ENCODE results near the gene MSMP. TPM values are rescaled to one million over a fixed set of nuclear protein-coding genes. Genes with fewer than 3 reads are reported as not detected.

MSMP gene
- total RNA-seq, 1 donor from 2014 or later: 23.2 TPM

DNA sequence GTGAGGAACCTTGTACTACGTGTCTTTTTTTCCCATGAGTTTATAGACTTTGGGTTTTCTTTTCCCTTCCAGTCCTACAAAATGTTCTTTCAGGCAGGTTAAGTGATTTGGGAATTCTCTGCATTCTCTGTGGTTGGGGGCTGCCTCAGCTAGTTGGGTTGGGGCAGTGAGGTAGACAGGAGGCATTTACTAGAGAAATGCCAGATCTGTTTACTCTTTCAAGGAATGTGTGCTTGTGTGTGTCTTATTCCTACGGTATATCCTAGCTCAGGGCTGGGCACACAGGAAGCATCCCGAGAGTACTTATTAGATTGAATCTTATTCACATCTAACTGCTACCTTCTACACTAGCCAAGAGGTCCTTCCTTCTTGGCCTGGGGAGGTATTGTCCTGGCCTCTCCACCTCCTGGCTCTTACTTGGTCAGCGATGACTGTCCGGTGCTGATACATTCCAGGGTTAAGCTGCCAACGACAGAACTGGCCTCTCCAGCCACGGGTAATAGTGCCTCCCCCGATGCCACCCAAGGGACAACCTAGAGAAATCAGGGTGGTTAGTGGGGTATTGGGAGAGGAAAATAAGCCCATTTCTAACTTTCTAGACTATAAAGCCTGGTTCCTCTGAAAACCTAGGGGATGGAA is 10.1 kb downstream of the MSMP start:
- no peak for DNase-seq (ENCODE audit: low read depth, low spot score)

- no peak for DNase-seq (ENCODE audit: low read depth, low spot score)
Observed at GRCh38 chr9:35743452-35743851, 10.6 kb downstream of the MSMP start.

DNA sequence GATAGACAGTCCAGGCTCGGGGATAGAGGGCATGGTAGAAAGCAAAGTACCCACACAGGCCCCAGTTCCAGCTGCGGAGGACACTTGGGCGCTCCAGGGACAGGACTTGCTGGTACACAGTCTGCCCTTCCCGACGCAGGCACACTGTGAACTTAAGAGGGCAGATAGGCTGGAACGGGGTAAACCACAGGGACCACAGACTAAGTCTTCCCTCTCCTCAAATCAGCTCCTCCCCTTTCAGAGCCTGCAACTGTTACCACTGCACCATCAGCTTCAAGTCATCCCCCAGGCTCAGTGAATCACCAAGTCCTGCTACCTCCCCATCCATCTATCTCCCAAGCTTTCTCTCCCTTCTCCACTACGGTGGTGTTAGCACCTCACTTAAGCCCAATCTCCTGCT is 12.3 kb downstream of the MSMP start:
- DNase-seq (ENCODE audit: low read depth, low spot score): no peak

GRCh38 chr9:35740243-35740642 is 13.8 kb downstream of the MSMP start:
- DNase-seq (ENCODE audit: low read depth, low spot score): no peak

- no peak for DNase-seq (ENCODE audit: low read depth, low spot score)
Observed at GRCh38 chr9:35738924-35739323, 15.2 kb downstream of the MSMP start.

- DNase-seq (ENCODE audit: low read depth, low spot score): no peak
Observed at GRCh38 chr9:35738186-35738585, 15.9 kb downstream of the MSMP start.

DNA sequence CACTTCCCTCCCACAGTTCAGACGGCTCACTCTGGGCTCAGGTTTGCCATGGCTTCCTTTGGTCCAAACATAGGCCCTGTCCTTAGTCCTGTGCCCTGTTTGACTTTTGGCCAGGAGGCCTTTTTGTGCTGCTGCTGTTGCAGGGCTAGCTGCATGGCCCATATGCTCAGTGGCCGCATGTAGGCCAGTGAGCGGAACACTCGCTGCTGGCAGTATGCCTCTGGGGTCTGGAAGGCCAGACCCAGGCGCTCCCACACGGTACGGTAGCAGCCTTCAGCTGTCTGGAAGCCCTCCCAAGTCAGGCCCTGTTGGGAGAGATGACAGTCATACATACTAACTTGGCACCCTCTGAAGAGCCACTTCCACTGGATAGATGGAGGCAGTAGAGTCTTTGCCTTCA is 16.9 kb downstream of the MSMP start:
- no peak for DNase-seq (ENCODE audit: low read depth, low spot score)

DNA sequence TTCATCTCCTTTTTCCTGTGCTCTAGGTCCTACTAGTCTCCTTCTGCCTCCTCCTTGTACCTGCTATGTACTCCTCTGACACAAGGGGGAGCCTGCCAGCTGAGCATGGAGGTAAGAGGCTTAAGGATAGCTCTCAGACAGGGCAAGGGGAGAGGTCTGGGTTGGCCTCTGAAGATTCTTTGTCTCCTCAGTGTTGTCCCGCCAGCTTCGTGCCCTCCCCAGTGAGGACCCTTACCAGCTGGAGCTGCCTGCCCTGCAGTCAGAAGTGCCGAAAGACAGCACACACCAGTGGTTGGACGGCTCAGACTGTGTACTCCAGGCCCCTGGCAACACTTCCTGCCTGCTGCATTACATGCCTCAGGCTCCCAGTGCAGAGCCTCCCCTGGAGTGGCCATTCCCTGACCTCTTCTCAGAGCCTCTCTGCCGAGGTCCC is 17.9 kb downstream of the MSMP start:
- no peak for DNase-seq (ENCODE audit: low read depth, low spot score)

GRCh38 chr9:35734096-35734495 is 20.0 kb downstream of the MSMP start:
- no peak for DNase-seq (ENCODE audit: low read depth, low spot score)

- DNase-seq (ENCODE audit: low read depth, low spot score): no peak
Observed at GRCh38 chr9:35732800-35733541, 21.1 kb downstream of the MSMP start.

GRCh38 chr9:35732185-35732799 is 21.8 kb downstream of the MSMP start, which contains the start of the genes CREB3 and TLN1:
Gene CREB3, plus strand, starts transcription at chr9:35732666. Its CDS starts 107 bp downstream, at chr9:35732773.
Gene TLN1, minus strand, starts transcription at chr9:35732195. Its CDS starts 6,501 bp downstream, at chr9:35725694.
- DNase-seq (ENCODE audit: low read depth, low spot score): peak; percentile 98

- no peak for DNase-seq (ENCODE audit: low read depth, low spot score)
Observed at GRCh38 chr9:35731415-35732184, 22.5 kb downstream of the MSMP start.

- DNase-seq (ENCODE audit: low read depth, low spot score): no peak
Observed at GRCh38 chr9:35730486-35730854, 23.6 kb downstream of the MSMP start.

DNA sequence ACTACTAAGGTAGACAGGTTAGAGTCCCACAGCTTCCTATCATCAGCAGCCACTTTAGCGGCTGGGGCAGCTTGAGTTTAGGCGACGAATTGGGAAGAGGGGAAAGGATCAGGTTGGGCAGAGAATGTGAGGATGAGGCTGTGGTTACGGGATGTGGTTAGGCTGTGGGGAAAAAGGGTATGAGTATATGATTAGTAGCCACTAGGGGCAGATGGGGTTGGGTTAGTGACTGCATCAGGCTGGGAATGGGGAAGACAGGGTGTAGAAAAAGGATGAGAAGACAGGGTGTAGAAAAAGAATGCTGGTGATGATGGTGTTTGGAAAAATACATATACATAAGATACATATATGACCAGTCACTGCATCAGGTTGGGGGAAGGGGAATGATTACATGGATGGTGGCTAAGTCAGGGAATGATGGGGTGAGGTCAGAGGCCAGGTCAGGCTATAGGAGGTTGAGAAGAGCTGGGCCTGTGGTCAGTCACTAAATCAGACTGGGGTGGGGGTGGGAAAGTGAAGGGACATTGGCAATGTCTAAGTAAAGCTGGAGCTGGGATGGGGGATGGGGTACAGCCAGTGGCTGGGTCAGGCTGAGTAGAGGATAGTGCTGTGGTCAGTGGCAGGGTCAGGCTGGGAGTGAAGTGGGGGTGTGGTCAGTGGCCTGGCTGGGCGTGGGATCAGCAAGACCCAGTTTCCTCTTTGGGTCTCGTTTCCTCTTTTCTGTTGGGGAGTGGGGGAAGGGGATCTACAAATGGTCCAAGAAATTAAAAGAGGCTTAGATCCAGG is 24.2 kb downstream of the MSMP start:
- no peak for DNase-seq (ENCODE audit: low read depth, low spot score)

DNA sequence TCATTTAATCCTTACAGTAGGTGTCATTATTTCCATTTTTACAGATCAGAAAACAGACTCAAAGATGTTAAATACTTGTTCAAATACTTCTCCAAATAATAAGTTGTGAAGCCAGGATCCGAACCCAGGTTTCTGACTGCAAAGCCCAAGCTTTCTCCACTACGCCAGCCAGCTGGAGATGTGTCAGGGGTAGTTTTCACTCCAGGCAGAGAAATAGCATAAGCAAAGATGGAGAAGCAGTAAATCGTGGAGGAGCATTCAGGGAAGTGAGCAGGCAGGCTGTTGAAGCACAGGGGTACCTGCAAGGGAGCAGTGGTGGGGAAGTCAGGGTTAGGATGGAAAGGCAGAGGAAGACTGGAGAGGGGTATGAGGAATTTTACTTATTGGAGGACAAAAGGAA is 25.0 kb downstream of the MSMP start:
- DNase-seq (ENCODE audit: low read depth, low spot score): no peak

- DNase-seq (ENCODE audit: low read depth, low spot score): peak; percentile 79
Observed at GRCh38 chr9:35728041-35728971, 25.8 kb downstream of the MSMP start.

- DNase-seq (ENCODE audit: low read depth, low spot score): no peak
Observed at GRCh38 chr9:35727676-35728040, 26.4 kb downstream of the MSMP start.

GRCh38 chr9:35726931-35727330 is 27.1 kb downstream of the MSMP start:
- DNase-seq (ENCODE audit: low read depth, low spot score): no peak

GRCh38 chr9:35725362-35725761 is 28.7 kb downstream of the MSMP start:
- no peak for DNase-seq (ENCODE audit: low read depth, low spot score)

- no peak for DNase-seq (ENCODE audit: low read depth, low spot score)
Observed at GRCh38 chr9:35723908-35724307, 30.2 kb downstream of the MSMP start.
